ENCODE data around the gene DAP.

The DAP gene

GRCh38 chr5:10660135-10660534, 100.9 kb downstream of the DAP start:
- no peak for DNase-seq (ENCODE audit: low read depth)
- no peak for TF ChIP-seq CTCF (IDR thresholded peaks at IDR 0.05; ENCODE audit: low read depth, low read length, missing control alignments)

DNA sequence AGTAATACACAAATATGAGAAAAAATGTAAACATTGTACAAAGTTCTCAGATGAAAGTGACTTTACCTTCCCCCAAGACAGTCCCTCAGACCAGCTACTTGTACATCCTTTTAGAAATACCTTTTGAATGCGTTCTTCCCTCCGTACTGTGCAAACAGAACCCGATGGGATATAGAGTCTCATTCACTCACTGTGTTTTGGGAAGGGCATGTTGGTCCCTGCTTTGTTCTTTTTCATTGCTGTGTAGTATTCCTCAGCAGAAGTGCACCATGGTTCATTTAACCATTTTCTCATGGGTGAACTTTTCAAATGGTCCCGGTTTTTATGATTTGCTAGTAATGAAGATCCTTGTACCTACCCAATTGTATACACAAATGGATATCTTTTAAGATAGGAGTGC, 102.8 kb downstream of the DAP start:
- DNase-seq (ENCODE audit: low read depth): no peak
- TF ChIP-seq CTCF (IDR thresholded peaks at IDR 0.05; ENCODE audit: low read depth, low read length, missing control alignments): no peak

More at GRCh38 chr5:10660135-10660534, 100.9 kb downstream of the DAP start:
- no peak overlapping the region for H3K4me3 ChIP-seq (ENCODE audit: low read depth, low read length)

GRCh38 chr5:10655972-10656830, 104.8 kb downstream of the DAP start:
- H3K4me3 ChIP-seq (ENCODE audit: low read depth, low read length): no peak overlapping the region
- DNase-seq (ENCODE audit: low read depth): no peak
- no peak for TF ChIP-seq CTCF (IDR thresholded peaks at IDR 0.05; ENCODE audit: low read depth, low read length, missing control alignments)

More for the DNA sequence above, 102.8 kb downstream of the DAP start:
- H3K4me3 ChIP-seq (ENCODE audit: low read depth, low read length): no peak overlapping the region

GRCh38 chr5:10655161-10655971, 105.7 kb downstream of the DAP start:
- DNase-seq (ENCODE audit: low read depth): no peak
- TF ChIP-seq CTCF (IDR thresholded peaks at IDR 0.05; ENCODE audit: low read depth, low read length, missing control alignments): no peak
- no peak overlapping the region for H3K4me3 ChIP-seq (ENCODE audit: low read depth, low read length)

- H3K4me3 ChIP-seq (ENCODE audit: low read depth, low read length): no peak overlapping the region
- no peak for TF ChIP-seq CTCF (IDR thresholded peaks at IDR 0.05; ENCODE audit: low read depth, low read length, missing control alignments)
- no peak for DNase-seq (ENCODE audit: low read depth)
These were observed 106.5 kb downstream of the DAP start for GRCh38 chr5:10654566-10654965.

DNA sequence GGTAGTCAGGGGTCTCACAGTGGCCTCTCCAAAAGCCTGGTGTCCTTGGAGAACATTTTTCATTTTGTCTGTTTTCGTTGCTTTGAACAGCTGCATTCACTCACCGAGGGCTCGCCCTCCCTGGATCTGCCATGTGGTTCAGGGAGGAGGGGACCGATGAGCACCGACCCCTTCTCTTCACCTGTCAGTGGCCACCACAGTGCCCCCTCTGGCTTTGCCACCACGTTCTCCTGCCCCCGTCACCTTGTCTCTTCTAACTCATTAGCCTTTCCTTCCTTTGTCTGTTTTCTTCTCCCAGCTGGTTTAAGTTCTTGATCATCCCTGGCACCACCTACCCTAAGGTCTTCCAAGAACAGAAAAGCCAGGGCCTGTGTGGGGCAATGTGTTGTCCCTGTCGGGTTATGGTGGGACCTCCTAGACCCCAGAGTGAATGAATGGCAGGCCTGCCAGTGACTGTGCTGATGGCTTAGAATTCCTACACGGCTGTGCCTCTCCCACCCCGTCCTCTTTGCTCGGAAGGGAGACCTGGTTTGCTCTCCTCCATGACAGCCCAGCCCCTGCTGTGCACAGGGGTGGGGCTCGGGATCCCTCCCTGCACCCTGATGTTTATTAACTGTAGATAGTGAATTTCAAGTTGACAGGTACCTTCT, 107.2 kb downstream of the DAP start:
- H3K4me3 ChIP-seq (ENCODE audit: low read depth, low read length): no peak overlapping the region
- DNase-seq (ENCODE audit: low read depth): no peak
- no peak for TF ChIP-seq CTCF (IDR thresholded peaks at IDR 0.05; ENCODE audit: low read depth, low read length, missing control alignments)
